ENCODE measurements around the gene INPP5F.
"Not testable (repeated sequence)": the region's sequence is repeated elsewhere in the genome, so short reads cannot be mapped to it uniquely, and the experiment has no call there.

The INPP5F gene

DNA sequence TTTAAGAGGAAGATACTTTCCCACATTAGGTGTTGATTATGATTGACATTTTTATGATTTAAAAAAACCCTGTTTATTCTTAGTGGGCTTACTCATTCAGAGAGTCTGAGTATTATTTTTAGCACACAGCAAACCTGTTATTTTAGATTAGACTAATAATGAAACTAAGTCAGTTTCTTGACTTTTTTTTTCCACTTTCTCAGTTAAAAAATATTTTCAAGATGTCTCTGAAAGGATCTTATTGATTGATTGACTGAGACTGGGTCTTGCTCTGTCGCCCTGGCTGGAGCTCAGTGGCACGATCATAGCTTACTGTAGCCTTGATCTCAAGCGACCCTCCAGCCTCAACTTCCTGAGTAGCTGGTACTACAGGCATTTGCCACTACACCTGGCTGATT is 20.4 kb upstream of the INPP5F start:
- DNase-seq (ENCODE audit: low spot score) = no peak

DNA sequence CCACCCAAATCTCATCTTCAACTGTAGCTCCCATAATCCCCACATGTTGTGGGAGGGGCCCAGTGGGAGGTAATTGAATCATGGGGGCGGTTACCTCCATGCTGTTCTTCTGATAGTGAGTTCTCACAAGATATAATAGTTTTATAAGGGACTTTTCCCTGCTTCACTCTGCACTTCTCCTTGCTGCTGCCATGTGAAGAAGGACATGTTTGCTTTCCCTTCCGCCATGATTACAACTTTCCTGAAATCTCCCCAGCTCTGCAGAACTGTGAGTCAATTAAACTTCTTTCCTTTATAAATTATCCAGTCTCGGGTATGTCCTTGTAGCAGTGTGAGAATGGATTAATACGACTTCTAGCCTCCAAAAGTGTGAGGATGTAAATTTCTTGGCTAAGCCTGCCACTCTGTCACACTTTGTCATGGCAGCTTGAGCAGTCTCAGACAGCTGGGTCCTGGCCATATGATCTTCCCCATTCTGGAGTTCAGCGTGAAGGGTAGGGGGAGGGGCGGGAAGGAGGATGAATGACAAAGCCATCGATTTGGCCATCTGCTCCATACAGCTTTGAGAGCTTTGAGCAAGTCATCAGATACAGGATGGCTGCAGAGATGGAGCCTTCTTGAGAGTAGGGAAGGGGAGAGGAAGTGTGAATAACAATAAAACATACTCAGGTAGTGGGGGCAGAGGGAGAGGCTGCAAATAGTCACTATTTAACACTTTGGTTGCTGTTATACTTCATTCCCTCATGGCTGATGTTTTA is 19.1 kb upstream of the INPP5F start:
- DNase-seq (ENCODE audit: low spot score) = no peak

DNA sequence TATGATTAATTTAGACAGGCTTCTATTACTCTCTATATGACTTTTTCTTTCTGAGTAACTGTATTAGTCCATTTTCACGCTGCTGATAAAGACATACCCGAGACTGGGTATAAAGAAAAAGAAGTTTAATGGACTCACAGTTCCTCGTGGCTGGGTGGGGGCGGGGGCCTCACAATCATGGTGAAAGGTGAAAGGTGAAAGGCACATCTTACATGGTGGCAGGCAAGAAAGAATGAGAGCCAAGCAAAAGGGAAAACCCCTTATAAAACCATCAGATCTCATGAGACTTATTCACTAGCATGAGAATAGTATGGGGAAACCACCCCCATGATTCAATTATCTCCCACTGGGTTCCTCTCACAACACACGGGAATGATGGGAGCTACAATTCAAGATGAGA is 18.5 kb upstream of the INPP5F start:
- DNase-seq (ENCODE audit: low spot score) = not testable (repeated sequence)

DNA sequence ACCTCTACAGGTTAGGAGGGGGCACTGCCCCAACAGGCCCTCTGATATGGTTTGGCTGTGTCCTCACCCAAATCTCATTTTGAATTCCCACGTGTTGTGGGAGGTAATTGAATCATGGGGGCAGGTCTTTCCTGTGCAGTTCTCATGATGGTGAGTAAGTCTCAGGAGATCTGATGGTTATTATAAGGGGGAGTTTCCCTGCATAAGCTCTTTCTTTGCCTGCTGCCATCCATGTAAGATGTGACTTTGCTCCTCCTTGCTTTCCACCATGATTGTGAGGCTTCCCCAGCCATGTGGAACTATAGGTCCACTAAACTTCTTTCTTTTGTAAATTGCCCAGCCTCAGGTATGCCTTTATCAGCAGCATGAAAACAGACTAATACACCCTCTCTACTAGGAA is 14.9 kb upstream of the INPP5F start:
- not testable (repeated sequence) for DNase-seq (ENCODE audit: low spot score)

DNA sequence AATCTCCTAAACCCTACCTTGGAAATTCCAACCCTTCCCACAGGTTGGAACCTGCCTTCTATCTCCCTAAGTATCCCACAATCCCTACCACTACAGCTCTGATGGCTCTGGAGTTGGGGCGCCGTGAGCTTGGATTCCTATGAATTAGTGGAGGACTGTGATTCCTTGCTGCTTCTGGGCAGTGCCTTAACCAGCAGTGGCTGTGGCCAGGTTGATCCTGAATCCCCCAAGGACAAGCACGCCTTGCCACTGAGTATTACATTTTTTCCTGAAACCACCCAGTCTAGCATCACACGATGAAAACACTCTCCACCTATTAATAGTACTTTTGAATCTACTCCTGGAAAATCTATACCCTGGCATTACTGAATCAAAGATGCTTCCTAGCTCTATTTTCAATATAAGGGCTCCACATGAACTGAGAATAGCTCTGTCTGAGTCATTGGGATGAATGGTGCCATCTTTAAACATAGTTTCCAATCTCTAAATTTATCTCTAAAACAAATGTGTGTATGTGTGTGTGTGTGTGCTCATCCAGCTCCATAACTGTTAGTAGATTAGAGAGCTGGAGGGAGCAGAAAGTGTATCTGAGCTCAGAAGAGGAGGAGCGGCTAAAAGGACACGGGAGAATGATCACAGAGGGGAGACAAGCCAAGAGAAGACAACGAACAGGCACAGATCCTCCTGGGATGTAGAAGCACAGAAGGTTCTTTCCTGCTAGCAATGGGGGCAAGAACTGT is 11.9 kb upstream of the INPP5F start:
- no peak for DNase-seq (ENCODE audit: low spot score)

DNA sequence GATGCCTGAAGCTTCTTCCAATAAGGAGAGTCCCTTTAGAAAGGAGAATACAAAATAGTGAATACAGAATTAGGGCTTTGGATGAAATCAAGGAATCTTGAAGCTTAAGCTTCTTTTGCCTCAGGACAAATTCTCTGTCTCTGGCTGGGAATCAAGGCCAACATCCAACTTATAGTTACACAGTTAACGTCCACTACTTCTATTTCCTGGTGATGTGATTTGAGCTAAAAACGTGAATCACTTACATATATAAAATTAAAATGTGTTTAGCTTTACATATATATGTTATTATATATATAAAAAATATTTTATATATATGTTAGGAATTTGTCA is 11.4 kb upstream of the INPP5F start:
- no peak for DNase-seq (ENCODE audit: low spot score)

DNA sequence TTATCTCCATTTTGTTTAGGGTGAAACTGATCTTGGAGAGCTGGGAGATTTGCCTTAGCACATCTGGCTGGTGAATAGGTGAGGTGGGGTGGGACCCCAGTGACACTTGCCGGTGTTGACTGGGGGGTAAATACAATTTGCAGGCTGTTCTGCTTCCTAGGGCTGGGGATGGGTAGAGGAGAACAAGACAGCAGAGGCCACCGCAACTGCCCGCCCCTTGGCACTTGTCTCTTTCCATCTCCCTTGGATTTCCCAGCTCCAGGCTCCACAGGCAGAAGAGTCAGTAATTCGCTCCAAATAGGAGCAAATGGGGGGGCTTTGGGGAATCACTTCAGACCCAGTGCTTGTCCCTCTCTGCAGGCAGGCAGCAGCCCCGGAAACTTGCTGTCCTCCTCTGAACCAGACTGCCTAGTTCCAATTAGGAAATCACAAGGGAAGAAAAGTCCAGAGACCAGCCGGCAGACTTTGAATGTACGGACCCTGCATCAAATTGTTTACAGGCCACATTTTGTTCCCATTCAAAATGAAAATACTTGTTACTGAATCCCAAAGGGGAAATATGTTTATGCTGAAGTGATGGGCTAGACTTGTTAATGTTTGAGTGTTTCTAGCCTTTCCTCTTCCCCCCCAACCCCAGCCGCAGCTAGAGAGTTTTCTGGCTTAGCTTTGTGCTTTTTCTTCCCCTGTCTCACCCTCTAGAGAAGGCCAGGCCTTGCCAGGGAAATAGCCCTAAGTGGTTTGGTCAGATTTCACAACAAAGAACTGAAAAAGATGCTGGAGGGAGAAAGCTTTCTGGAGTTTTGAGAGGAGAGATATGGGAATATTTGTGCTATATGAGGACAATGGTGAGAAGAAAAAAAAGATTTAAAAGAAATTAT is 10.0 kb upstream of the INPP5F start:
- no peak for DNase-seq (ENCODE audit: low spot score)

DNA sequence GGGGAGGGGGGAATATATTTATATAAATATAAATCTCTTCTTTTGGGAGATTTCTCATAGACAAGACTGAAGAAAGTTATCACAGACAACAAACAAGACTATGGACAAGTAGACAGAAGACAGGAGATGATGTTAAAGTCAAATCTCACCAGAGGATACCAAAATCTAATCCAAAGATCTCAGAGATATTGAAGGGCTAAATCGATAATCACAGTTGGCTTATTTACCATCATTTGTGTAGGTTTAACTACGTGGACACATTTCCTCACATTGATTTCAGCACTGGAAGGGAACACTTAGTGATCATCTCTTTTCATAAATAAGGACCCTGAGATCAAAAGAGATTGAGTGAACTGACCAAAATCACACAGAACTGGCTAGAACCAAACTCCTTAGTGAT is 2.7 kb upstream of the INPP5F start:
- DNase-seq (ENCODE audit: low spot score) = no peak

DNA sequence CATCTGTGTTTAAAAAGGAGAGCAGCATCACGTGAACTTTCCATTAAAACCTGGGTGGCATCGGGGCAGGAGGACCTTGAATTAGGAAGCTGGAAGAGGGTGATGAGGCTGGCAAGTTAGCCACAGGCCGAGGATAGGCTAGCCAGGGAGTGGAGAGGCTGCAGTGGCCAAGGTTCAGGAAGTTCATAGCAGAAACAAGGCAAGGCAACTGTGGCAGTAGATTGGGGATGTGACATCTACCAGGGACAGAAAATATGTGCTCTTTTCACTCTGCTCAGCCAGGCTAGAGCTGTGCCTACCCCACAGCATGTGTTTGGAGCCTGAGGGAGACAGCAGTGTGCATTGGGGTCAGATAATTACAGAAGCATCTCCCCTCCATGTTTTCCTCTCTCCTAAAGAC is 2.2 kb upstream of the INPP5F start:
- DNase-seq (ENCODE audit: low spot score) = no peak

DNA sequence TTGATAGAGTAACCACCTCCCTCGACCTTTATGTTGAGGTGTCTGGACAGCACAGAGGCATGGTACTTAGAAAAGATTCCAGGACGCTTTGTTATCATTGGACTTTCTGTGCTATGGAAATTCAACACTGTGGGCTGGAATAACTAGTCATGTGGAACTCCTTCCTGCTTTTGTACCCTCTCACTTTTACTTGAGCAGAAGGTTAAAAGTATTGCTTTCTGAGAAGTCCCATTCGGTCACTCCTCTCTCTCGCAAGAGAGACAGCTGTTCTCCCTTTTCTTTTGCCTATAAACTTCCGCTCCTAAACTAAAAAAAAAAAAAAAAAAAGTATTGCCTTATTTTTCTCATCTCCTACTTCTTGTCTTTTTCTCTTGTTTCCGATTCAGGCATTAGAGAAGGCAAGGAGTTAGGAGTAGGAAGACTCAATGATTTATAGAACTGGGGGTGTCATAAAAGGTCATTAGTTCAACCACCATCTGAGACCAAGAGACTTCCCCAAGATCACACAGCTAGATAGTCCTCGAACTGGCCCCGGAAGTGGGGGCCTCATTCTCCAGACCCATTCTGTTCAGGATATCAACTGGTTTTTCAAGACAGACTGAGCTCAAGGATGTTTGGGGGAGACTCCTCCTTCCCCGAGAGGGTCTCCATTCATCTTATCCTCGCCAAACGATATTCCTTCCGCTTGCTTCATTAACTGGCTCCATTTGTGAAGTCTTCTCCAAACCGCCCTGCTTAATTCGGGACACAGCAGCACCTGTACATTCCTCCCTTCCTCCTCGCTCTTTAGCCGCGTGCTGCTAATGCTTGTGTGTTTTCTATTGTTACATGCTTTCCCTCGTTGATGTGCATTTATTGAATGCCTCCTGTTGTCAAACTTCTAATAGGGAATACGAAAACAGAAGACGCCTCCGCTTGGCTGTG is 995 bp upstream of the INPP5F start:
- DNase-seq (ENCODE audit: low spot score) = peak; percentile 79

DNA sequence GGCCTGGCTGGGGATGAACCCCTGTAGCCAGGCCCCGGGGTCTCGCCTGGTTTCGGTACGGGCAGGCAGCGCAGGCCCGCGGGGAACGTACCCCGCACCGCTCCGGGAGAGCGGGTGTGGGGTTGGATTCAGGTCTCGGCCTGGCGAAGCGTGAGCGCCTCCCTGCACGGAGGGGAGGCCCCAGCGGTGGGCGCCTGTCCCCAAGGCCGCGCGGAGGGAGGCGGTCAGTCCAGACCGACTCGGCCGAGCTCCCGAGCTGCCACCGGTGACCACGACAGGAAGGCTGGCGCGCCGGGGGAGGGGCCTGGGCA is 378 bp upstream of the INPP5F start:
- no peak for DNase-seq (ENCODE audit: low spot score)

DNA sequence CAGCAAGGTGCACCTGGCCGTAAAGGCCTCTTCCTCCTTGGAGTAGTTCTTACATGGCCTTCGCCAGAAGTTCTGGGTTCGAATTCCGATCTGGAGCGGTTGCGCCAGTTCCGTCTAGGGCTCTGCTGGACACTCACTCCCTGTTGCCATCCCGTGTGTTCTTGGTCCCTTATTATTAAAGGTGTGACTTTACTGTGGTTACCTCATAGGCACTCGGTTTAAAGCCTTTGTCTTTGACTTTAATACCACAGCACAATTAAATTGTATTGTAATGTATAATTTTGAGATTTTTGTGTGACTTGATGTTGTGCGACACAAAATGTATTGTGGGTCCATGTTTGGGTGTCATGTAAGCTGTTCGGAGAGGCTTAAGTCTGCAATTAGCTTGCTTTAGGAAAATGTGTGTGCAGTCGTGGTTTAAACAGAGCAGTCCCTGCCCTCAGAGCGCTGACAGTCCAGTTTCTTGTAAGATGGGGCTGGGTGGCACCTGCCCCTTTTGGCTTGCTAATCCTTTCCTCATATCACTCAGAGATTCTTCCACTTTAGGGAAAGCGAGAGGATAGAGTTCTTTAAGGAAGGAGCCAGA is 919 bp downstream of the INPP5F start:
- DNase-seq (ENCODE audit: low spot score) = peak; percentile 21

DNA sequence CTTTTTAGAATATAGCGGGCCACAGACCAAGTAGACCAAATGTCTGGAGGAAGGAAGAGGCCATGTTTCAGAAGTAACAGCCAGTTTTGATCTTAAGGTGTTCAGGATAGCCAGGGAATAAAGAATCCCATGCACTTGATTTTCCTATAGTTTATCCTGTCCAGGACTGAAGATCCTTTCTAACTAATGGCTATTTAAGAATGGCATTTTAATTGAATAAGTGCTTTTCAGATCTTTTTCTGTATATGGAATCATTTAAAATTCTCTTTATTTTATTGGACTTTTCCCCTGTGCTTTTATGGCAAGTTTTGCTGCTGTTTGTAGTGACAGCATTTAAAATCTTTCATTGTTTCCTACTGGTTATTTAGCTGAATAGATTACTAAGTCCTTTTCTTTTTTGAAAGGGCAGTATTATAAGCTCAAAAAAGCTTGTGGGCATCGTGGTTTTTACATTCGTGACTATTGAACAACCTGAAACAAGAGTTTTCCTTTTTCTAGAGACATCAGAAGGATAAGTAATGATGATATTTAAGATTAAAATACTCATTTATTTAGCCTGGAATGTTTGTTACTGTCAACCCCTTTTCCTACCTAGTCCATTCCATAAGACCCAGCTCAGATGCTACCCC is 2.4 kb downstream of the INPP5F start:
- DNase-seq (ENCODE audit: low spot score) = no peak

DNA sequence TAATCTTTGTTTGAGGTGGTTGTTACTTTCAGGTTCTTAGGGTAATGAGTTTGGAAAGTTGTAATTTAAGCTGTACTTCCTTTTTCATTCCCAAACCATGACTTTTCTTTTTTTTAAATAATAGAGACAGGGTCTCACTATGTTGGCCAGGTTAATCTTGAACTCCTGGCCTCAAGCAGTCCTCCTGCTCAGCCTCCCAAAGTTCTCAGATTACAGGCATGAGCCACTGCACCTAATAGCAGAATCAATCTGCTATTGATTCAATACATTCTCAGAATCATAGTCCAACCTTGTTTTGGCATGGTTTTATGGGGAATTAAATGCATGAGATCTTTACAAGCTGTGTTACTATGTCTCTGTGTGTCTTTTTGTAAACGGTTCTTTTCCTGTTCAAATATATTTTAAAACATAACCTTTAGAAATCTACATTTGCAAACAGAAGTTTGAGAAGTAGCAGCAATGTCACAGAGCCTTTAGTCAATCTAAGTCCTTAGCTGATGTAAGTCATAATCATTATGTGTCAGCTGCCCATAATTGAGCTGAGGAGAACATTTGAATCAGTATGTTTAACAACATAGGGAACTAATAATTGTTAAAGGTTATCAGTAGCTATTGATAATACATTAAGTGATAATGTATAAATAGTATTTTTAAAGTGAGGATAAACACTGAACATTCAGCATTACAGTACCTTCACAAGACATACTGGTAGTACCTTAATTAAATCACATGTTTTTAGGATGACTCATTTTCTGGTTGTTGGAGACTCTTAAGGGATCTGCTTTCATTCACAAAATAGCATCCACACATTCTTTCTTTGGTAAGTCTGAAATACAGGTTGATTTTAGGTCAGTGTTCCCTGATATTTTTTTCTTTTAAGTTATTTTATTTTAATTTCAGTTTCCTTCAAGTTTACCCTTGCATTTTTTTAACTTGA is 8.8 kb downstream of the INPP5F start:
- DNase-seq (ENCODE audit: low spot score) = peak; percentile 55

DNA sequence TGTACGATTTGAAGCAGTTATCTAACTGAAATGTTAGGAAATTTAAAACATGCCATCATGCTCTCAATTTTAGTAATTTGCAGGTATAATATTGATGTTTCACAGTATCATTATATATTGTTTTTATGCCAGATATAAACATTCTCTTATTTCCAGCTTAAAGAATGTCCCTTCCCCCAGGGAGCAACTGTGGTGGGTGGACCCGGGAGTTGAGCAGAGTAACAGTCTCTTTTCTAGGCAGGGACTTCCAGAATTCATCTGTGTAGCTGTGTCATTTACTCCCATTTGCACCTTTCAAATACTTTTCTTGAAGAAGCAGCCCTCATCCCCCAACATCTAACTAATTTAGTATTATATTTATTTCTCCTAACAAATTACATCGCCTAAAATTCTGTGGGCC is 9.6 kb downstream of the INPP5F start:
- no peak for DNase-seq (ENCODE audit: low spot score)

DNA sequence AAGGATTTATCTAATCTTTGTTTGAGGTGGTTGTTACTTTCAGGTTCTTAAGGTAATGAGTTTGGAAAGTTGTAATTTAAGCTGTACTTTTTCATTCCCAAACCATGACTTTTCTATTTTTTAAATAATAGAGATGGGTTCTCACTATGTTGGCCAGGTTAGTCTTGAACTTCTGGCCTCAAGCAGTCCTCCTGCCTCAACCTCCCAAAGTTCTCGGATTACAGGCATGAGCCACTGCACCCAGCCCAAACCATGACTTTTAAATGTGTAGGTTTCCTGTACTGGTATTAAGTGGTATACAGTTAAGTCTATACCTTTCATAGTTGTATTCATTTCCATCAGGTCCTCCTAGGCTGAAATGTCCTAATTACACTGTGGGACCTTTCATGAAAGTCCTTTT is 10.4 kb downstream of the INPP5F start:
- DNase-seq (ENCODE audit: low spot score) = no peak

DNA sequence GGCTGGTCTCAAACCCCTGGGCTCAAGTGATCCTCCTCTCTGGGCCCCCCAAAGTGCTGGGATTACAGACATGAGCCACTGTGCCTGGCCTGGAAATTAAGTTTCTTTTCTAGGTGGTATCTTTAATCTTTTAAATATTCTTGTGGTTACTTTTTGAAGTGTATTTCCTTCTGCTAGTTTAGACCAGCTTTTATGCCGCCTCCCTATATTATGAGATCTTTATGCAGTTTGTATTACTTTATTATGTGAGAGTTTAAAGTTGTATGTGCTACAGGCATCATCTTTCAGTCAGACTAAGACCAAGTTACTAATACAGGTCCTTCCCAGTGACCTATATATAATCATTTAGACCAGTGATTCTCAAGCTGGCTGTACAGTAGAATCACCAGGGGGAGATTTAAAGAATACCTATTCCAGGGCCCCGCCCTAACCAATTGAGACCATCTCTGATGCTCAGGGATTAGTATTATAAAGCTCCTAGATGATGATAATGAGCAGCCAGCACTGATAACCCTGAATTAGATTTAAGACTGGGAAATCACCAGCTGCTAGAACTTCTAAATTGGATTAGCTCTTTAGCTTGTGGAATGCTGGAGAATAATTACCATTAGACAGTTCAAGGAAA is 11.3 kb downstream of the INPP5F start:
- DNase-seq (ENCODE audit: low spot score) = no peak

DNA sequence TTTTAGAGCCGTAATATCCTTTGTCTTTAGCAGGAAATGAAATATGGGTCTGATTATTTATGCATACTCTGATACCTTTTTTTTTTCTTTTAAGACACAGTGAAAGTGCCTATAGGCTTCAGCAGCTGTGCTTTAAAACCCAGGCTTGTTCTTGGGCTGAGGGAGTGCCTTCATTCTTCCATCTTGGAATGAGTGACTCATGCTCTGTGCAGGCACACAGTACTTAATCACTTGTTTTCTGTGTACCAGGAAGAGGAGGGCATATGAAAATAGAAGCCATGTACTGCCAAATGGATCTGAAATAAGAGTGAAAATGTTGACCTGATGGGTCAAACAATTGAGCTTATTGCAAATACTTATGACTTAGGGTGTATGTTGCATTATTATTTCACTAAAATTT is 12.0 kb downstream of the INPP5F start:
- DNase-seq (ENCODE audit: low spot score) = peak; percentile 85

DNA sequence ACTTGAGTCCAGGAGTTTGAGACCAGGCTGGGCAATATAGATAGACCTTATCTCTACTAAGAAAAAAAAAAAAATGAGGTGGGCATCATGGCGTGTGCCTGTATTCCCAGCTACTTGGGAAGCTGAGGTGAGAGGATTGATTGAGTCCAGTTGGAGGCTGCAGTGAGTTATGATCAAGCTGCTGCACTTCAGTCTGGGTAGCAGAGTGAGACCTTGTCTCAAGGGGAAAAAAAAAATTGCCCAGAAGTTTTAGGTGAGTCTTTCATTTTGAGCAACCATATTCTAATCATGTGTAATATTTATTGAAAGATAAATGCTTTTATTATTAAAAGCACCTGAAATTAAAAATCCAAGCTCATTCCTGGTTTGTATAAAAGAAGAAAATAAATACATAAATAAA is 13.1 kb downstream of the INPP5F start:
- no peak for DNase-seq (ENCODE audit: low spot score)

DNA sequence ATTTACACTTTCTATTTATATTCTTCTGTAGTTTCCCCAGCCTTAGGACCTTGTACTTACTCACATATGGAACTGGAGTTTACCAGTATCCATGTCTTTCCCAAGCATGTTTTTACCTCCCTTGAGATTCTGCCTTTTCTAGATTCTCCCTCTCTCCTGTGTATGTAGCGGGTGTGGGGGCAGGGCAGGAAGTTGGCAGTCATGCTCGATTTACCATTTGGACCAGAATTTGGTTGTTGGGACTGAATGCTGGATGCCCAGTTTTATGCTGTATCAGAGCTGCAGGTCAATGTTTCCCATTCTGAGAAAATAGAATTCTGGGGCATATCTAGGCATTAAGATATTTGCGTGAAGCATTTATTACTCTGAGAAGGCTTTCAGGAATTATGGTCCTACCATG is 14.2 kb downstream of the INPP5F start:
- no peak for DNase-seq (ENCODE audit: low spot score)
